A673 (cell line): Measurements from ENCODE around the gene UBASH3A. TPM values are rescaled to one million over a fixed set of nuclear protein-coding genes. Genes with fewer than 3 reads are reported as not detected.

ENCODE experiments used
- BruUV-seq: library from RNA; stranded (reverse); fragments of 400-500 nt; replicated peaks from 2 replicates; lab custom pipeline; 2021; lab: Mats Ljungman, UMichigan
- CTCF ChIA-PET: fragments of 300-600 bp; sonication (Branson Sonifier 250); formaldehyde crosslinking; loops from one replicate; lab custom pipeline; 2022; ENCODE audit warnings: antibody characterized with exemption; lab: Charles Lee
- POLR2A ChIA-PET: fragments of 300-600 bp; sonication (Branson Sonifier 250); formaldehyde crosslinking; loops from one replicate; lab custom pipeline; 2022; ENCODE audit warnings: antibody characterized with exemption; ENCODE audit not compliant: low non-redundant PET; lab: Charles Lee
- DNase-seq: peaks from one replicate; pipeline ENCODE4 v3.0.0-alpha.2; 2015; ENCODE audit warnings: low spot score
- H3K27ac ChIP-seq: fragments of 200-600 bp; sonication (generic); 2 replicates; pipeline ENCODE4 v1.5.1; 2016; ENCODE audit warnings: mixed run types, low read depth, mild to moderate bottlenecking, mixed read lengths, antibody characterized with exemption, low read length; ENCODE audit not compliant: poor library complexity, severe bottlenecking
- H3K27me3 ChIP-seq: fragments of 200-600 bp; sonication (generic); replicated peaks from 2 replicates; pipeline ENCODE4 v1.6.1; 2017; ENCODE audit warnings: mixed run types, low read depth, mild to moderate bottlenecking, mixed read lengths, antibody characterized with exemption, low read length; ENCODE audit not compliant: insufficient read depth, poor library complexity
- H3K36me3 ChIP-seq: fragments of 200-600 bp; sonication (generic); 2 replicates; pipeline ENCODE4 v1.6.1; 2016; ENCODE audit warnings: mixed run types, mild to moderate bottlenecking, mixed read lengths, antibody characterized with exemption, low read length; ENCODE audit not compliant: insufficient read depth, poor library complexity, severe bottlenecking
- H3K4me1 ChIP-seq: fragments of 200-600 bp; sonication (generic); 2 replicates; pipeline ENCODE4 v1.6.1; 2017; ENCODE audit warnings: mixed run types, mild to moderate bottlenecking, mixed read lengths, antibody characterized with exemption, low read length; ENCODE audit not compliant: insufficient read depth, poor library complexity, severe bottlenecking
- H3K4me3 ChIP-seq: fragments of 200-600 bp; sonication (generic); 2 replicates; pipeline ENCODE4 v1.5.1; 2016; ENCODE audit warnings: low read depth, mixed run types, mild to moderate bottlenecking, mixed read lengths, low read length; ENCODE audit not compliant: poor library complexity, severe bottlenecking
- H3K9me3 ChIP-seq: fragments of 200-600 bp; sonication (generic); 2 replicates; pipeline ENCODE4 v1.6.1; 2016; ENCODE audit warnings: mixed run types, low read depth, mild to moderate bottlenecking, mixed read lengths, antibody characterized with exemption, low read length; ENCODE audit not compliant: poor library complexity, severe bottlenecking
- EZH2 ChIP-seq: fragments of 200-600 bp; sonication (generic); IDR thresholded peaks from 2 replicates; pipeline ENCODE4 v1.6.1; 2017; ENCODE audit warnings: borderline replicate concordance, low read depth, mild to moderate bottlenecking, mixed read lengths, antibody characterized with exemption, low read length; ENCODE audit not compliant: poor library complexity, severe bottlenecking
- intact Hi-C: fragments of 100-400 bp; cut with micrococcal nuclease; formaldehyde crosslinking; loops from one replicate; pipeline ENCODE4 v1.10.0; 2022; ENCODE audit not compliant: unreplicated experiment
- total RNA-seq: library from RNA; stranded (reverse); gene quantifications from 2 replicates; pipeline ENCODE4 v1.2.3, GENCODE V29; 2021
- TF ChIP-seq, protein P1 (sequence below): fragments of 300-800, 200-600 bp; sonication (generic); conservative IDR thresholded peaks from 2 replicates; pipeline ENCODE4 v1.5.1; 2017; ENCODE audit warnings: low read depth, mild to moderate bottlenecking, antibody characterized with exemption, low read length, moderate library complexity, mixed read lengths

Gene UBASH3A
- total RNA-seq, 1 experiment from 2014 or later = not detected

GRCh38 chr21:42373908-42374455 lies 29.7 kb upstream of the UBASH3A start:
- TF ChIP-seq, protein P1, sequence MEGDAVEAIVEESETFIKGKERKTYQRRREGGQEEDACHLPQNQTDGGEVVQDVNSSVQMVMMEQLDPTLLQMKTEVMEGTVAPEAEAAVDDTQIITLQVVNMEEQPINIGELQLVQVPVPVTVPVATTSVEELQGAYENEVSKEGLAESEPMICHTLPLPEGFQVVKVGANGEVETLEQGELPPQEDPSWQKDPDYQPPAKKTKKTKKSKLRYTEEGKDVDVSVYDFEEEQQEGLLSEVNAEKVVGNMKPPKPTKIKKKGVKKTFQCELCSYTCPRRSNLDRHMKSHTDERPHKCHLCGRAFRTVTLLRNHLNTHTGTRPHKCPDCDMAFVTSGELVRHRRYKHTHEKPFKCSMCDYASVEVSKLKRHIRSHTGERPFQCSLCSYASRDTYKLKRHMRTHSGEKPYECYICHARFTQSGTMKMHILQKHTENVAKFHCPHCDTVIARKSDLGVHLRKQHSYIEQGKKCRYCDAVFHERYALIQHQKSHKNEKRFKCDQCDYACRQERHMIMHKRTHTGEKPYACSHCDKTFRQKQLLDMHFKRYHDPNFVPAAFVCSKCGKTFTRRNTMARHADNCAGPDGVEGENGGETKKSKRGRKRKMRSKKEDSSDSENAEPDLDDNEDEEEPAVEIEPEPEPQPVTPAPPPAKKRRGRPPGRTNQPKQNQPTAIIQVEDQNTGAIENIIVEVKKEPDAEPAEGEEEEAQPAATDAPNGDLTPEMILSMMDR = no peak
- no peak for TF ChIP-seq EZH2
- no peaks in the 10 kb centered on the region for H3K36me3 ChIP-seq
- intact Hi-C loops = no loop called here
- H3K4me1 ChIP-seq = no peaks in the 10 kb centered on the region
- ChIA-PET CTCF (no interaction called here), POLR2A (no interaction called here)
- H3K27me3 ChIP-seq = no peaks in the 10 kb centered on the region
- no TSS peak for BruUV-seq
- no peak overlapping the region for H3K4me3 ChIP-seq
- no peak overlapping the region for H3K27ac ChIP-seq
- no peaks in the 10 kb centered on the region for H3K9me3 ChIP-seq
- no peak for DNase-seq

GRCh38 chr21:42374457-42374856 lies 29.2 kb upstream of the UBASH3A start:
- Histone ChIP-seq H3K4me1 (no peaks in the 10 kb centered on the region), H3K4me3 (no peak overlapping the region), H3K9me3 (no peaks in the 10 kb centered on the region), H3K36me3 (no peaks in the 10 kb centered on the region), H3K27me3 (no peaks in the 10 kb centered on the region), H3K27ac (no peak overlapping the region)
- ChIA-PET CTCF (no interaction called here), POLR2A (no interaction called here)
- intact Hi-C loops = no loop called here
- TF ChIP-seq, protein P1 = no peak
- no peak for TF ChIP-seq EZH2
- no TSS peak for BruUV-seq
- no peak for DNase-seq

DNA sequence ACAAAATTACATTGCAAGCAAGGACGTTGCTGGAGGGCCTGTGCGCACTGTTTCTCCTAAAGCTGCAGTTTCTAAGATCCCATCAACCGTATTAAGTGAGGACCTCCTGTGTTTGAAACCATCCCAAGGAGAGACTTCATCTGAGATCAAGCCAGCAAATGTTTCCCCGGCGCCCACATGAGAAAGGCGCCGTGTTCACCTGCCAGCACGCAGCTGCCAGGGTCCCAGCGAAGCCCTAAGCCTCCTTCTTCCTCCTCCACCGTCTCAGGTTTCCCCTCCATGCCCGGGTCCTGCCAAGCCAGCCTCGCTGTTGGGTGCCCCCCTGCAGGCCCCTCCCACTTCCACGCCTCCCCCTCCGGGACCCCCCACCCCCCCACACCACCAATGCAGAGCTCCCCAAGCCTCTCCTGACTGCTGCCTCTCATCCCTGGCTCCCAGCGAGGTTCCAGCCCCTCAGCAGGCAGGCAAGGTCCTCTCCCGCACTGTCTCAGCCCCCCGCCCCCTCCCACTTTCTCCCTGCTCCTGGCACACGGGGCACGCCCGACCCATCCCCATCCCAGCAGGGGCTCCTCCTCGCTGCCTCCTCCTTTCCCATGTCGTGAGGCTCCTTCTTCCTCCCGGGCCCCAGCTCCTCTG lies 28.7 kb upstream of the UBASH3A start:
- intact Hi-C loops = no loop called here
- ChIA-PET CTCF (interaction anchor here (0.6 kb wide), 1 partner anchor 203 kb away, joined by 3 read pairs; no protein-coding TSS in a partner anchor), POLR2A (no interaction called here)

More for the DNA sequence above, 28.7 kb upstream of the UBASH3A start:
- no peaks in the 10 kb centered on the region for H3K36me3 ChIP-seq
- no TSS peak for BruUV-seq
- no peaks in the 10 kb centered on the region for H3K27me3 ChIP-seq
- H3K9me3 ChIP-seq = no peaks in the 10 kb centered on the region
- TF ChIP-seq, protein P1 = no peak
- TF ChIP-seq EZH2 = no peak
- no peak overlapping the region for H3K4me3 ChIP-seq
- DNase-seq = no peak
- no peaks in the 10 kb centered on the region for H3K4me1 ChIP-seq
- H3K27ac ChIP-seq = no peak overlapping the region
